G401 (cell line): ENCODE data around the gene GALNS. TPM values are rescaled to one million over a fixed set of nuclear protein-coding genes. Genes with fewer than 3 reads are reported as not detected.
"Not testable (repeated sequence)": the region's sequence is repeated elsewhere in the genome, so short reads cannot be mapped to it uniquely, and the experiment has no call there.

Experiments
- DNase-seq: peaks from one replicate; pipeline ENCODE4 v3.0.0-alpha.2; 2015; ENCODE audit warnings: low spot score
- in situ Hi-C: cut with HindIII; loops from 2 replicates; pipeline ENCODE4 v1.10.0; 2016; ENCODE audit warnings: low sequenced_read_pairs, mixed read lengths
- total RNA-seq: library from RNA; depleted of rRNA; stranded (reverse); fragments of >200 nt; shearing (Covaris generic); gene quantifications from 2 replicates; pipeline ENCODE4 v1.2.3, GENCODE V29; 2014

GALNS gene
- total RNA-seq, 1 experiment from 2014 or later = 12.3 TPM

DNA sequence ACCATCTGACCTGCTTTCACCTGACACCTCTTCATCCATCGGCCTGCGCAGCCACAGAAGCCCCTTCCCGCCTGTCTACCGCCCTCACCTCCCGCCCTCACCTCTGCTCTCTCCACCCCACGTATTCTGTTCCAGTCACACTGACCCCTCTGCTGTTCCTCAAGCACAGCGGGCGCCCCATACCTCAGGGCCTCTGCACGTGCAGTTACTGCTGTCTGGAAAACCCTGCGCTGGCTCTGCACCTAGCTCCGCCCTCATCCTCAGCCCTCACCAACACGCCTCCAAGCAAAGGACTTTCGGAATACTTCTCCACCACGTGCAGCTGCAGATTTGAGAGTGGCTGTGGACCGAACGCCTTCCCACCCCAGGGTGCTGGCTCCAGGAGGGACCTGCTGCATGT, 34.3 kb upstream of the GALNS start:
- DNase-seq = no peak
- in situ Hi-C loops = no loop called here

DNA sequence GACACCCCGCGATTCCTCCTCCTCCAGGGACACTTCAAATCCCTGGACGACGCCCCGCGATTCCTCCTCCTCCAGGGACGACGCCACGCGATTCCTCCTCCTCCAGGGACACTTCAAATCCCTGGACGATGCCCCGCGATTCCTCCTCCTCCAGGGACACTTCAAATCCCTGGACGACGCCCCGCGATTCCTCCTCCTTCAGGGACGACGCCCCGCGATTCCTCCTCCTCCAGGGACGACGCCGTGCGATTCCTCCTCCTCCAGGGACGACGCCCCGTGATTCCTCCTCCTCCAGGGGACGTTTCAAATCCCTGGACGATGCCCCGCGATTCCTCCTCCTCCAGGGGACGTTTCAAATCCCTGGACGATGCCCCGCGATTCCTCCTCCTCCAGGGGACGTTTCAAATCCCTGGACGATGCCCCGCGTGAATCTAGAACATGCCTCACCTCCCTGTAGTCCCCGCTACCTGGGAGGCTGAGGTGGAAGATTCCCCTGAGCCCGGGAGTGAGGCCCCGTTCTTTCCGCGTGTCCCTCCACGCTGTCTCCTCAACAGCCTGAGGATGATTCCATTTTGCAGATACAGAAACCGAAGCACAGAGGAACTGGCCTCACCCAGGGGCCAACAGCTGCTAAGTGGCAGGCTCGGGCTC, 33.1 kb upstream of the GALNS start:
- DNase-seq, in situ Hi-C loops: not testable (repeated sequence)

DNA sequence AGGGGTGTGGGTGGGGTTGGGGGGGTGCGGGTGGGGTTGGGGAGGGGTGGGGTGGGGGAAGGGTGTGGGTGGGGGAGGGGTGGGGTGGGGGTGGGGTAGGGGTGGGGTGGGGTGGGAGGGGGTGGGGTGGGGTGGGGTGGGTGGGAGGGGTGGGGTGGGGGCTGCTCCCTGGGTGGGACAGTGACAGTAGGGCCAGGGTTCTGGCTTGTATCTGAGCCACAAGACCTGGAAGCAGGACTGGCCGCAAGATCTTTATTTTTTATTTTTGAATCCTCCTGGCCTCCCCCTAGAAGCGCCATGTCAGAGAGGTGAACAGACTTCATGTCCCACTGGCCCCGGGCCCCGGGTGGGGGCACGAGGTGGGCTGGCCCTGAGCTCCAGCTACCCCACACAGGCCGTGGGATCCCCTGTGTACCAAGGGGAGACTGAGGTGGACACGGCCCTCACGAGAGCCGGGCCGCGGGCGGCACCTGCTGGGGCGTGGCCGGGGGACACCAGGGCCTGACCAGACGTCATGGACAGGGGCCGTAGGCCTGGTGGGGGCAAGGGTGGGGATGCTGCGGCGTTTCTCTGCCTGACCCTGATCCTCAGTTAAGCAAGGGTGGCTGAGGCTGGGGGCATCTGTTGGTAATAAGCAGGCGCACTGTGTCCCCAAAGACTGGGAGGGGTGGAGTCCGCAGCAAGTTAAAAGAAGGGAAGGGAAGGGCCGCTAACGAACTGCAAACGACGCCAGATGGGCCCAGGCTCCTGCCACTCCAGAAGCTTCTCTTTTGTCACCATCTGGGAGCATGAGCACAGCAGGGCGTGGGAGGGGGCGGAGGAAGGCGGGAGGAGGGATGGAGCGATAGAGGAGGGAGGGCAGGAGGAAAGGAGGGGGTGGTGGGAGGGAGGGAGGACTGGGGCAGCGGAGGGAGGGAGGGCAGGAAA, 32.0 kb upstream of the GALNS start:
- in situ Hi-C loops = no loop called here
- no peak for DNase-seq

DNA sequence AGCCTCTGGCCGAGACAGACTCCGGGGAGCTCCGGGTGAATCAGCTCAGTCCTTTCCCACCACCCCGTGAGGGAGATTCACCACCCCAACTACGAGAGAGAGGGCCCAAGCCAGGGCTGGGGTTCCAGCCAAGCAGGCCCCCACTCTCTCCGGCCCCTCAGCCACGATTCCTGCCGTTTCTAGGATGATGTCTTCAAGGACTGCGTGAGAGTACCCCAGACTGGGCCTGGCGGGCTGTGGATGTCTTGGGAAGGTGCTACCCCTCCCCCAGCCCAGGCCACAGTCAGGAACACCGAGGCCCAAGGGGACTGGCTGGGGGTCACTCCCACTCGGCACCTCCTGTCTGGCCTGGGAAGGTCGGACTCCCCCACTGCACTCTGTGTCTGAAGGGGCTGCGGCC, 31.3 kb upstream of the GALNS start:
- in situ Hi-C loops = no loop called here
- no peak for DNase-seq

DNA sequence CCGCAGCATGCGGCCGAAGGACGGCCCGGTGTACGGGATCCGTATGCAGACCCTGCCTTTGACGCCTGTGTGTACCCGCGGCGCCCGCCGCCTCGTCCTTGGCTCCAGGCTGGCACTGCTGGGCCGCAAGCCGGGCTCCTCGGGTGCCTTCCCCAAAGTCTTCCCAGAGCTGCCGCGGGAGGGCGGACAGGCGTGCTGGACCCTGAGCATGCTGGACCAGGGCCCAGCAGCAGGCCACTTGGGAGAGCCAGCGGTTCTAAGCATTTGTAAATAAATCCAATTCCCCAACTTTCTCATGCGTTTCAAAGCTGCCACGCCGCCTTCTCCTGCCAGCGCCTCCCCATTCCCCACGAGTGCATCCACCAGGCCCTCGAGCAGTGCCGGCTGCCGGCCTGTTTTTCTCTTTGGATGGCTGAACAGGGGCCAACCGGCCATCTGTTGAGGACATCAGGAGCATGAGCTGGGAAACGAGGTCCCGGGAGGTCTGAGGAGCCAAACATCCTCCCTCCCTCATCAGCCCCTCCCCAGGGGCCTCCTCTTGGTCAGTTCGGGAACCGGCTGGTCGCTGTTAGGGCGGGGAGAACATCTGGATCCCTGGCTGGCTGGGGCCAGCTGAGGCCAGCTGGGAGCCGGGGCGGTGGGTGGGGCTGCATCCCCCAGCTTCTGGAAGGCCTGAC, 30.2 kb upstream of the GALNS start:
- in situ Hi-C loops = no loop called here

DNA sequence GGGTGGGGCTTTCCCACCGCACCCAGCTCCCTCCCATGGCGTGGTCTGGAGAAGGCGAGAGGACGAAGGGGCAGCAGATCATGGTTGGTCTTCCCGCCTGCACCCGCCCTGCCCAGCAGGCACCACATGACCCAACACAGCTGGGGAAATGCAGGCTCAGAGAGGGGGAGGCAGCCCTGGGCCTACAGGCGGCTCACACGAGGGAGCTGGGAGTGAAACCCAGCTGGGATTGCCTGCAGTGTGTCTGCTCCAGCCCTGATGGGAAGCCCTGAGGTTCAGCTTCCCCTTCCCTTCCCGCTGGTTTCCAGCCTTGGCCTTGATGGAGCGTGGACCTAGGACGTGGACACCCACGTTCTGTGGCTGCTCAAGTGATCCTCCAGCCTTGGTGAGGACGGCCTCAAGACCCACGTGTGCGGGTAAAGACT, 29.7 kb upstream of the GALNS start:
- DNase-seq = no peak
- in situ Hi-C loops = no loop called here

More for the DNA sequence above, 30.2 kb upstream of the GALNS start:
- peak; percentile 92 for DNase-seq

DNA sequence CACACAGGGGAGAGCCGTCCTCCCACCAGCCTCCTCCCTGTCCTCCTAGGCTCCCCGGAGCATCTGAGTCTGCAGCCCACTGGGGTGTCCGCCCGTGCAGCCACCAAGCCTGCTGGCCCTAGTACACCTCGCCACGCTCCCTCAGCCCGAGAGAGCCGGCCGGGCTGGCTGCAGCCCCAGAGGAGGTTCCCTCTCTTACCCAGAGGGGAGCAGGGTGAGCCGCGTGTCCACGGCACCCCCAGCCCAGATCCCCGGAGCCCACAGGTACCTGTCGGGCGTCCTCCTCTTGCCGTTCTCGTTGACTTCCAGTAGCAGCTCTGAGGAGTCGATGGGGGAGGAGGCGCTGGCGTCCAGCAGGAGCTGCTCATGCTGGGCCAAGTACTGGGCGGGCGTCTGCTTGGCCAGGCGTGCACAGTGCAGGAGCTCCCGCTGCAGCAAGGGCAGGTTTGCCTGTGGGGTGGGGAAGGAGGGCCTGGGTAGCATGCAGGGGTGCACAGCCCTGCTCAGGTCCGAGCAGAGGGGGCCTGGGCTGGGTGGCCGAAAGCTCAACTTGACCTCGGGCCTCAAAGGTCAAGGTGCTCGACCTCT, 29.0 kb upstream of the GALNS start:
- in situ Hi-C loops = no loop called here
- DNase-seq = peak; percentile 85

DNA sequence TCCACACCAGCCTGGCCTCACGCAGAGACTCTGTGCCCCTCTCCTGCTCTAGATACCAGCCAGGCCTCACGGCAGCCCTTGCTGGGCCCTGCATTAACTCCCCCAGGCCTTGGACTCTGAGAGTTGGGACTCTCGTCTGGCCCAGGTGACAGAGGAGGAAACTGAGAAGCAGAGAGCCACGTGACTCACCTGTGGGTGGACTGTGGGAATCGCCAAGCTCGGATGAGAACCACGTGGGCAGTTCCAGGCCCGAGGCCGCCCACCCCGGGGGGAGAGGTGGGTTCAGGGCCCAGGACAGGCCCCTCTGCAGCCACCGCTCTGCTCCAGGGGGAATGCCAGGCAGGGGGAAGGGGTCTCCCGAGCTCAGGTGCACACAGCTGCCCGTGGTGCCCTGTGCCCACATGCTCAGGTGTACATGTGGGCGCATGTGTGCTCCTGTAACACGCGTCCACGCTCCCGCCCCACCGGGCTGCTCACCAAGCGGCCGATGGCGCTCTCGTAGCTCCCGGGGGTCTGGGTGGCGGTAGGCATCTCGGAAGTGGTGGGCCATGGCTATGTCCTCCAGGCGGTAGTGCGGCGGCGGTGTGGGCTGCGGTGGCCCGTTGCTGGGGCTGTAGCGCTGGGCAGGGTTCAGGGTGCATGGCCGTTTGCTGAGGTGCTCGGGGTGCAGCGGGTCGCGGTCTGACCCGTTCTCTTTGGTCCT, 28.0 kb upstream of the GALNS start:
- in situ Hi-C loops = no loop called here
- DNase-seq = no peak

DNA sequence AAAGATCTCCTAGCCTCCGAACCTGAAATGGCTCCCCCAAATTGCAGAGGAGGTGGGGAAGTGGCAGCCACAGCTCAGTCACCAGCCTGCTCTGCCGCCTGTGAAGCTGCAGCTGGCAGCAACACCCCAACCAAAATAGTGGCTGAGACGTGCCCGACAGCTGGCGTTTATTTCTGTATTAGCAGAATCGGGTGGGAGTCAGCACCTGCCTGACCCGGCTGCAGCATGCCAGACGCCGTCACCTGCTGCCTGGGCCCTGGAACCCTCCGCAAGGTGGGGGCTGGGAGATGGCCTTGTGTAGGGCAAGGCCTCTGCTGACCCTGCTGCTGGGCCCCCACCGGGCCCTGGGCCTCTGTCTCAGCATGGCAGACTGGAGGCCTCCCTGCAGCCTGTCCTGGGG, 27.2 kb upstream of the GALNS start:
- no peak for DNase-seq
- in situ Hi-C loops = no loop called here

DNA sequence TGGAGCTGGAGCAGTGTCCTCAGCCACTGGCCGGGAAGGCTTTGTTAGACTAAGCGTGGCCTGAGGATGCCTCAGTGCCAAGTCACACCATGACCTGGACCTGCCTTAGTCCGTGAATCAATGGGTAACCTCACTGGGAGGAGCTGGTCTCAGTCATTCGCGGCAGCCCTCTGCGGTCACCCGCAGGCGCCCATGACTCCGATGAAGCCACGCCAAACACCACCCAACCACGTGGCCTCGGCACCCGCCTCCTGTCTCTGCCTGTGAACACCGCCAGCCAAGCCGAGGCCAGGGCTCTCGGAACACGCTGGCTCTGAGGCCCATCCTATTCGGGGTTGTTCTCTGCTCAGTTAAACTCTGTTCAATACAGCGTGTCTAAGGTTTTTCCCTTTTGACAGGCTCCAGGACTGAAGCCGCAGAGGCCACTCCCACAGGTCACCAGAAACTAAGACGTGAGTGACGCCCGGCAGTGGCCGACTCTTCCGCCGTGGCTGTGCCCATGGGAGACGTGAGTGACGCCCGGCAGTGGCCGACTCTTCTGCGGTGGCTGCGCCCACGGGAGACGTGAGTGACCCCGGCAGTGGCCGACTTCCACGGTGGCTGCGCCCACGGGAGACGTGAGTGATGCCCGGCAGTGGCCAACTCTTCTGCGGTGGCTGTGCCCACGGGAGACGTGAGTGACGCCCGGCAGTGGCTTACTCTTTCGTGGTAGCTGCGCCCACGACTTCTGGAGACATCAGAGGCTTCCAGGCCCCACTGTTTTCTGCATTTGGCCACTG, 26.6 kb upstream of the GALNS start:
- DNase-seq = no peak
- in situ Hi-C loops = no loop called here

DNA sequence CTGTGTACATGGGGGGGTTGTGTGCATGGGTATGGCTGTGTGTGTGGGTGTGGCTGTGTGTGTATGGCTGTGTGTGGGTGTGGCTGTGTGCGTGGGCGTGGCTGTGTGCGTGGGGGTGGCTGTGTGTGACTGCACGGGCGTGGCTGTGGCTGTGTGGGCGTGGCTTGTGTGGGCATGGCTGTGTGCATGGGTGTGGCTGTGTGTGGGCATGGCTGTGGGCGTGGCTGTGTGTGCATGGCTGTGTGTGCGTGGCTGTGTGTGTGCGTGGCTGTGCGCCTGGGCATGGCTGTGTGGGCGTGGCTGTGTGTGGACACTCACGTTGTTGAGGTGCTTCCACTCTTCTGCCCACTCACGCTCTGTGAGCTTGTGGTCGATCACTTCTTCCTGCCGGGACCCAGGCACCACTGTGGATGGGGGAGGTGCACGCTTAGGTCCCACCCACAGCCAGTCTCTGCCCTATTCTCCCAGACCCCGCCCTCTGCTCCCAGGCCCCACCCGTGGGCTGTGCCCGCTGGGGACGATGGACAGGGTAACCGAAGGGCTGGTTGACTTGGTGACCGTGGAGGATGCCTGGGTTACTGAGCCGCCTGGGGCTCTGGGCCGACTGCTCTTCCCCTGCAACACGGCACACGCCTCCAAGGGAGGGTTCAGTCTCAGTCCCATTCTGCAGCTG, 25.7 kb upstream of the GALNS start:
- DNase-seq = no peak
- in situ Hi-C loops = no loop called here

DNA sequence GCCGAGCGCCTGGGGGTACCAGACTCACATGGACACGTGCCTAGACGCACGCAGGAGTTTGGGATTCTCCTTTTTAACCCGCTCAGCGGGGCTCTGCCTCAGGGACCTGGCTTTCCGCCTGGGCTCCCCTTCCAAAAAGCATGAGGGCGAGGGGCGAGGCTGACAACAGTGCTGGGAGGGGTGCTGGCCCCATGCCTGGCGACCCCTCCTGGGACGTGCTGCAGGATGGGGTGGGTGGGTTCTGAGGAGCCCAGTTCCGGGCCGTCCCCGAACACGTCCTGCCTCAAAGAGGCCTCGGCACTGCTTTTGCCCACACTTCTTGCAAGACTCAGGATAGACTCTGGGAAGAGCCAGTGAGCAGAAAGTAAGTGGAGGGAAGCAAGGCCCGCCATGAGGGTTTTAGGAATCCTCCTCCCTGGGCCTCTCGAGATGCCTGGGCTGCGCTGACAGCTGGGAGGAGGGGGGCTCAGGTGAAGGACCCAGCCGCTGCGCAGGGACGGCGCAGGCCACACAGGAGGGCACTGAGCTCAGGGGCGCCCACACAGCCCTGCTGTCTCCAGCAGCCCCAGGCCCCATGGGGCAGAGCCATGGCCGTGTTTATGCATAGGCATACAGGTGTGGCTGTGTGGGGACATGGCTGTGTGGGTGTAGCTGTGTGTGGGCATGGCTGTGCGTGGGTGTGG, 25.1 kb upstream of the GALNS start:
- in situ Hi-C loops = no loop called here
- no peak for DNase-seq

DNA sequence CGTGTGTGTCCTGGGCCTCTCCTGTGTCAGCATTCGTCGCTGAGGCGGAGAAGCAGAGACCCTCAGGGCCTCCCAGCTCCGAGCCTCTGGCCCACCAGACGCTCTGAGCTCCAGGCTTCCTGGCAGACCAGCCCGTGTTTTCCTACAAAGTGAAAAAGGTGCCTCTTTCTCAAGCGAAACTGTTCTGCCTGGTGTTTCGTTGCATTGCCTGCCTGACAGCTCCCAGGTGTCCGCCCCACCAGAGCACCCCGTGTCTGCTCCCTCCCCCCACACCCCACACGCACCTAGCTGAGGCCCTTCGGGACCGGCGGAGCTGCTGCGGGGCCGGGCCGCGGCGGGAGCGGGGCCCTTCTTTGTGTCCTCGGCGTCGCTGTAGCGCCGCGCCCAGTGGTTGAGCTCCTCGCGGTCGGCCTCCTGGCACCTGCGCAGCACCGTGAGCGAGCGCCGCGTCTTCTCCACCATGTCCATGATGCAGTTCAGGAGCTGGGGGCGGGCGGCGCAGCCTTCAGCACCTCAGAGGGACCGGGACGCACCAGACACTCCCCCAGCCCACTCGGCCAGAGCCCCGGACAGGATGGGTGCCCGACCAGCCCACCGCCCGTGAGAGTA, 24.4 kb upstream of the GALNS start:
- in situ Hi-C loops = no loop called here
- DNase-seq = no peak

DNA sequence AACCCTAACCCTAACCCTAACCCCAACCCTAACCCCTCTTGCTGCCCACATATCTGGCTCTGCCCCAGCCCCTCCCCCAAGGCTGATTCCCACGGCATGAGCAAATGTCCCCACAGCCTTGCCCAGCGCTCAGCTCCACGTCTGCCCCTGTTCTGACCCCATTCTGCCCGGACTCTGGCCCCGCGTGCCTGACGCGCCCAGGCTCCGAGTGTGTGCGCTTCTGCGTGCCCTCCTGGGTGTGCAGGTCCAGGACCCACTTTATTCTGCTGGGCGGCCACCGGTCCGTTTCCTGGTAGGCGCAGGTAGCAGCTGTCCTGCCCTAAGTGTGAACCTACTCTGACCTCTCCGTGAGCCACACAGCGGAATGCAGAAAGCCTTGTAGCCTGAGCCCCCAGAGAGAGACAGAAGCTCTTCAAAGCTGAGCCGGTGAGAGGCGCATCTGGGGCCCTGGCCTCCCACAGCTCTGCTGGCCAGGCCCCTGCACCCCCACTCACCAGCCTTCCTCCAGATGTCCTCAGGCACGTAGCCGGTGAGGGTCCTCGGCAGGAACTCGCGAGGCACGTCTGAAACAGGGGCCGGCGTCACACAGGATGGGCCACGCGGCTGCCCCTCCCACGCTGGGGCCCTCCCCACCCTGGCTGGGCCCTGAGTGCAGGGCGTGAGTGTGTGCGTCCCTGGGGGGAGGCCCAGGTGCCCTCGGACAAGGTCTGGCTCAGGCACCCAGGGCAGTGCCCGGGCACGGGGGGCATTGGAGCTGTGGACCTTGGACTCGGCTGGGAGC, 23.7 kb upstream of the GALNS start:
- in situ Hi-C loops = no loop called here

DNA sequence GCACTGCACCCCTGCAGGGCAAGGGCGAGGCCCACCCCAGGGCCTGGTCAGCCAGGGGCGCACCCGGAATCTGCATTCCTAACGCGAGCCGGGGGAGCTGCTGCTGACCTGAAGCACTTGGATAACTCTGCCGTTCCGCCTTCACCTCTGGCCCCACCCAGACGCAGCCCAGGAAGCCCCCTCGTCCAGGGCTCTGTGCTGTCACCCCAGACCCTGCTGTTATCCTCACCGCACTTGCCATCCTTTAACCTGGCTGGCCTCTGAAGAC, 23.0 kb upstream of the GALNS start:
- DNase-seq = no peak
- in situ Hi-C loops = no loop called here

More for the DNA sequence above, 23.7 kb upstream of the GALNS start:
- DNase-seq = no peak

DNA sequence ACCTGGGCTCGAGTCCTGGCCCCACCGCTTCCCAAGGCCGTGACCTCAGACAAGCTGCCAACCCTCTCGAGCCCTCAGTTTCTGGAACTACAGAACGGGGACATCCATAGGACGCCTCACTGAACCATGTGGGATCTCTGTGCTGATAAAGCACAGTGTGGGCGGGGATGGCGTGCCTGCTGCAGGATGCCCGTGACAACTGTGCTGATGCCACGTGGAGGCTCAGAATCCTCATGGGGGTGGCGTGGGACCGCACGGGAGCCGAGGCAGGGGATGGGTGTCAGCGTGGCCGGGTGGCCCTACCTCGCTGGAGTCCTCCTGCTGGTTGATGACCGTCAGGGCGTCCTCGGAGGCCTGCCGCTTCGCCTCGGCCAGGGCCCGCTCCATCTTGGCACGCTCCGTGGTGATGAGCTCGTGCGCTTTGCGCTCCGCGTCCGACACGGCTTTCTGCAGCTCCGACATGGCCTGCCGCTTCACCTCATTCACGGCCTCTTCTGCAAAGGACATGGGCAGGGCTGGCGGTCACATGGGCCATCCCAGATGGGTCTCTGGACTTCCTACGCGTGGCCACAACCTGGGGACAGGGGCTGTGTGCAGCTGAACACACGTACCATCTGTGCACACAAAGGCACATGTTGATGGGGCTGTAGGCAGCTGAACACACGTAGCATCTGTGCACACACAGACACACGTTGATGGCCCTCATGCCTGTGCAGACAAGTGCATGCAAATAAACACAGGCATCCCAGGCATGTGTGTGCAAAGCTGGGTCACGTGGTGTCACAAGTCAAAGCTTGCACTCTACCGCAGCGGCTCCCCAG, 22.4 kb upstream of the GALNS start:
- in situ Hi-C loops = no loop called here
- no peak for DNase-seq
